Measurements from ENCODE around the gene SLC6A2. TPM values are rescaled to one million over a fixed set of nuclear protein-coding genes. Genes with fewer than 3 reads are reported as not detected.

The SLC6A2 gene
- total and polyA plus RNA-seq, 2 of the 13 experiments (the other 11 are each of a cell fraction or from before 2014, with no cell fraction given) = 0.62 to 0.66 TPM

DNA sequence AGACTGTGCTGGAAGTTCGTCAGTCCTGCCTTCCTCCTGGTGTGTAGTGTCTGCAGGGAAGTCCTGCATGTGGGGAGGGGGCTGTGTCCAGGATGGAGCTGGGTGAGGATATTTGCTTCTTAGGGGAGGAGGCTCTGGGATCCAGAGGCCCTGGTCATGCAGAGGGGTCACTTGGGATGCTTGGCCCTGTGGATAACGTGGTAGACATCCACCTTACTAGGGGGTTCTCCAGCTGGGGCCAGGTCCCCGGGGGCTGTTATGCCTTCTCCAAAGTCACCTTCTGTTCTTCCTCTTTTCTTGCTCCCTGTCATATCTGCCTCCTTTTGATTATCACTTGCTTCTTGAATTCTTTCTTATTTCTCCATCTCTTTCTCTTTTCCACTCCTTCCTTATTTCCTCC, 43.8 kb downstream of the SLC6A2 start:
- Histone ChIP-seq H3K9me3 (ENCODE audit: low read length) (no peaks in the 10 kb centered on the region), H3K4me3 (replicated peaks in 1 of 3; ENCODE audit: insufficient read depth in 1 of 3, low read depth in 2 of 3, low read length in 3 of 3) (no peak overlapping the region), H4K20me1 (ENCODE audit: insufficient read depth, low read length) (no peaks in the 10 kb centered on the region), H3K27me3 (ENCODE audit: control insufficient read depth in 1 of 2, insufficient read depth in 2 of 2, low read length in 2 of 2) (peaks cover 0 to 2% of the 10 kb centered on the region in 2 experiments; a peak in 1 of 5 replicates), H3K9ac (ENCODE audit: insufficient read depth, low read depth, low read length) (no peak overlapping the region), H2AFZ (ENCODE audit: low read length) (no peak overlapping the region), H3K79me2 (ENCODE audit: insufficient read depth, low read length) (no peaks in the 10 kb centered on the region), H3K4me1 (ENCODE audit: insufficient read depth, low read length) (0 out of 2 replicates have a peak, but pooled peaks cover 6% of the 10 kb centered on the region), H3K36me3 (replicated peaks in 1 of 2; ENCODE audit: control insufficient read depth in 1 of 2, insufficient read depth in 2 of 2, low read length in 2 of 2) (no peaks in the 10 kb centered on the region), H3K27ac (ENCODE audit: extremely low read length, insufficient read depth, low read length) (no peak overlapping the region), H3K4me2 (ENCODE audit: low read depth, low read length) (no peak overlapping the region)
- ChIA-PET POLR2A (no interaction called here), CTCF (ENCODE audit: low intra/inter-chr PET ratio, low total read pairs) (interaction anchor here (9.3 kb wide), 1 partner anchor 234 kb away, joined by 423 read pairs; no protein-coding TSS in a partner anchor)
- TF ChIP-seq ZNF136 (CRISPR knock-in tag; IDR thresholded peaks at IDR 0.05; ENCODE audit: low read depth) (no peak), ZNF496 (CRISPR knock-in tag; IDR thresholded peaks at IDR 0.05; ENCODE audit: insufficient replicate concordance) (no peak), TOE1 (CRISPR knock-in tag; IDR thresholded peaks at IDR 0.05) (no peak)
- TF ChIP-seq, protein P1, sequence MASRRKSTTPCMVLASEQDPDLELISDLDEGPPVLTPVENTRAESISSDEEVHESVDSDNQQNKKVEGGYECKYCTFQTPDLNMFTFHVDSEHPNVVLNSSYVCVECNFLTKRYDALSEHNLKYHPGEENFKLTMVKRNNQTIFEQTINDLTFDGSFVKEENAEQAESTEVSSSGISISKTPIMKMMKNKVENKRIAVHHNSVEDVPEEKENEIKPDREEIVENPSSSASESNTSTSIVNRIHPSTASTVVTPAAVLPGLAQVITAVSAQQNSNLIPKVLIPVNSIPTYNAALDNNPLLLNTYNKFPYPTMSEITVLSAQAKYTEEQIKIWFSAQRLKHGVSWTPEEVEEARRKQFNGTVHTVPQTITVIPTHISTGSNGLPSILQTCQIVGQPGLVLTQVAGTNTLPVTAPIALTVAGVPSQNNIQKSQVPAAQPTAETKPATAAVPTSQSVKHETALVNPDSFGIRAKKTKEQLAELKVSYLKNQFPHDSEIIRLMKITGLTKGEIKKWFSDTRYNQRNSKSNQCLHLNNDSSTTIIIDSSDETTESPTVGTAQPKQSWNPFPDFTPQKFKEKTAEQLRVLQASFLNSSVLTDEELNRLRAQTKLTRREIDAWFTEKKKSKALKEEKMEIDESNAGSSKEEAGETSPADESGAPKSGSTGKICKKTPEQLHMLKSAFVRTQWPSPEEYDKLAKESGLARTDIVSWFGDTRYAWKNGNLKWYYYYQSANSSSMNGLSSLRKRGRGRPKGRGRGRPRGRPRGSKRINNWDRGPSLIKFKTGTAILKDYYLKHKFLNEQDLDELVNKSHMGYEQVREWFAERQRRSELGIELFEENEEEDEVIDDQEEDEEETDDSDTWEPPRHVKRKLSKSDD (CRISPR knock-in tag; IDR thresholded peaks at IDR 0.05; ENCODE audit: low read depth) = no peak
- TF ChIP-seq, protein P2, sequence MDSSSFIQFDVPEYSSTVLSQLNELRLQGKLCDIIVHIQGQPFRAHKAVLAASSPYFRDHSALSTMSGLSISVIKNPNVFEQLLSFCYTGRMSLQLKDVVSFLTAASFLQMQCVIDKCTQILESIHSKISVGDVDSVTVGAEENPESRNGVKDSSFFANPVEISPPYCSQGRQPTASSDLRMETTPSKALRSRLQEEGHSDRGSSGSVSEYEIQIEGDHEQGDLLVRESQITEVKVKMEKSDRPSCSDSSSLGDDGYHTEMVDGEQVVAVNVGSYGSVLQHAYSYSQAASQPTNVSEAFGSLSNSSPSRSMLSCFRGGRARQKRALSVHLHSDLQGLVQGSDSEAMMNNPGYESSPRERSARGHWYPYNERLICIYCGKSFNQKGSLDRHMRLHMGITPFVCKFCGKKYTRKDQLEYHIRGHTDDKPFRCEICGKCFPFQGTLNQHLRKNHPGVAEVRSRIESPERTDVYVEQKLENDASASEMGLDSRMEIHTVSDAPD (CRISPR knock-in tag; IDR thresholded peaks at IDR 0.05) = no peak
- TF ChIP-seq, protein P3, sequence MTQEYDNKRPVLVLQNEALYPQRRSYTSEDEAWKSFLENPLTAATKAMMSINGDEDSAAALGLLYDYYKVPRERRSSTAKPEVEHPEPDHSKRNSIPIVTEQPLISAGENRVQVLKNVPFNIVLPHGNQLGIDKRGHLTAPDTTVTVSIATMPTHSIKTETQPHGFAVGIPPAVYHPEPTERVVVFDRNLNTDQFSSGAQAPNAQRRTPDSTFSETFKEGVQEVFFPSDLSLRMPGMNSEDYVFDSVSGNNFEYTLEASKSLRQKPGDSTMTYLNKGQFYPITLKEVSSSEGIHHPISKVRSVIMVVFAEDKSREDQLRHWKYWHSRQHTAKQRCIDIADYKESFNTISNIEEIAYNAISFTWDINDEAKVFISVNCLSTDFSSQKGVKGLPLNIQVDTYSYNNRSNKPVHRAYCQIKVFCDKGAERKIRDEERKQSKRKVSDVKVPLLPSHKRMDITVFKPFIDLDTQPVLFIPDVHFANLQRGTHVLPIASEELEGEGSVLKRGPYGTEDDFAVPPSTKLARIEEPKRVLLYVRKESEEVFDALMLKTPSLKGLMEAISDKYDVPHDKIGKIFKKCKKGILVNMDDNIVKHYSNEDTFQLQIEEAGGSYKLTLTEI (CRISPR knock-in tag; conservative IDR thresholded peaks at IDR 0.05) = no peak
- TF ChIP-seq, protein P4, sequence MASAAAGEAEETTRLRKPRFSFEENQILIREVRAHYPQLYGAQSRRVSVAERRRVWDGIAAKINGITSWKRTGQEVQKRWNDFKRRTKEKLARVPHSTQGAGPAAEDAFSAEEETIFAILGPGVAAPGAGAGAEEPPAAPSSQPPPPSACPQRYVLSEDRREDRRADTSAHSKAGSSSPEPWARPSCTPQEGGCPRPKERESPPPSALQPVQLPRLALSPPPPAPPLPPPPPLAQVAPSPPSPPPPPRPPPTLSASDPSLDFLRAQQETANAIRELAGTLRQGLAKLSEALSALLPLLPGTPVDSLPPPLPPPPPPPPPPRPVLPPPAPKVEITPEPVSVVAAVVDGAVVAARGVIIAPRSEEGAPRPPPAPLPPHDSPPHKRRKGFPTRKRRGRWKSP (CRISPR knock-in tag; IDR thresholded peaks at IDR 0.05) = no peak
- ATAC-seq (no peak), FAIRE-seq (no peak), DNase-seq (ENCODE audit: low spot score) (no peak)
- 55% methylated on average over 2 of the region's 3 CpGs for WGBS (ENCODE audit: low lambda C conversion rate)
- in situ Hi-C loops (cut with HindIII; ENCODE audit: extremely low pct_ligation_motif_present, low pct_unique_long_range_greater_than_20kb) (loop anchor here (5.0 kb wide), 3 partner anchors 57 to 232 kb away; no protein-coding TSS in a partner anchor), intact Hi-C loops (cut with micrococcal nuclease; ENCODE audit: unreplicated experiment) (no loop called here)
- BruUV-seq (replicated peaks) = no TSS peak
